ENCODE results near the gene PDXK.

The PDXK gene

DNA sequence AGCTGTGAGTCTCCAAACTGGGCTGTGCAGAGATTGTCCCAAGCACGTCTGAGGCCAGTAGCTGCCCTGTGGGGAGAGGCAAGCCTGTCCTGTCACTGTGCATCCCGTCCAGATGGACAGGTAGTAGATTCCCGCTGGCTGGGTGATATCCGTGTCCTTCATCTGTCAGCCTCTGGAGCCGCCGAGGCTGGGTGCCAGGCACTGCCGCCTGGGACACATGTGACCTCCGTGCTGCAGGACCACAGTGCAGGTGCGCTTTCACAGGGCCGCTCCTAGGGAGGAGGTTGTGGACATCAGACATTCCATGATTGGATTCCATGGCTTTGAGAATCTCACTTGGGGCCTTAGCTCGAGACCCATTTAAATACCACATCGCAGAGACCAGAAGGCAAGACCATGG is 4.7 kb downstream of the PDXK start:
- no peak for DNase-seq (ENCODE audit: low spot score)

DNA sequence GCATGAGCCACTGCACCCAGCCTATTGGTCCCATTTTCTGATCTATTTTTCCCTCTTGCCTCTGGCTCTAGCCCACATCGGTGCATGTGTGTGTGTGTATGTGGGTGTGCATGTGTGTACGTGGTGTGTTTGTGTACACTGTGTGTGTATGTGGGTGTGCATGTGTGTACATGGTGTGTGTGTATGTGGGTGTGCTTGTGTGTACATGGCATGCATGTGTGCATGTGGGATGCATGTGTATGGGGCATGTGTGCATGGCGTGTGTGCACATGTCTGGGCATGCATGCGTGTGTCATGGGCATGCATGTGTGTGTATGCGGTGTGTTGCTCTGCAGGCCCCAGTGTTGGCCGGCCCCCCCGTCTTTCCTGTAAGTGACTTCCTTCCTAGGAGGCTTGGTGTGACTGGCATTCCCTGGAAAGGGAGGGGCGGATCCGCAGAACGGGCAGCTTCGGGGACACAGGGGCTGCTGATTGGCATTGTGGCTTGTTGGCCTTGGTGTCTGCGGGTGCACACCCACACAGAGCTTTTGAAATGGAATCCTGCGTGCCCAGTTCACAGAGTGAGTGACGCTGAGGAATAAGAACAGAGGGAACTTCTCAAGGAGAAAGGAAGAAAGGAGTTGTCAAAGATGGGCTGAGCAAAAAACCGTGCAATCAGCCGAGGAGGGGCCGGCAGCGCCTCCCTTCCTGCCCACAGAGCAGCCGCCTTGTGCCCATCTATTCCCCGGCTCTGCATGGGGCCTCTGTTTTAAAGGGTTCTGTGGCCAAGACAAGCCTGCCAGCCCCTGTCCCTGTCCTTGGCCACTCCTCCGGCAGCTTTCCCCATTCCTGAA is 8.0 kb downstream of the PDXK start:
- DNase-seq (ENCODE audit: low spot score), result peak; percentile 14

DNA sequence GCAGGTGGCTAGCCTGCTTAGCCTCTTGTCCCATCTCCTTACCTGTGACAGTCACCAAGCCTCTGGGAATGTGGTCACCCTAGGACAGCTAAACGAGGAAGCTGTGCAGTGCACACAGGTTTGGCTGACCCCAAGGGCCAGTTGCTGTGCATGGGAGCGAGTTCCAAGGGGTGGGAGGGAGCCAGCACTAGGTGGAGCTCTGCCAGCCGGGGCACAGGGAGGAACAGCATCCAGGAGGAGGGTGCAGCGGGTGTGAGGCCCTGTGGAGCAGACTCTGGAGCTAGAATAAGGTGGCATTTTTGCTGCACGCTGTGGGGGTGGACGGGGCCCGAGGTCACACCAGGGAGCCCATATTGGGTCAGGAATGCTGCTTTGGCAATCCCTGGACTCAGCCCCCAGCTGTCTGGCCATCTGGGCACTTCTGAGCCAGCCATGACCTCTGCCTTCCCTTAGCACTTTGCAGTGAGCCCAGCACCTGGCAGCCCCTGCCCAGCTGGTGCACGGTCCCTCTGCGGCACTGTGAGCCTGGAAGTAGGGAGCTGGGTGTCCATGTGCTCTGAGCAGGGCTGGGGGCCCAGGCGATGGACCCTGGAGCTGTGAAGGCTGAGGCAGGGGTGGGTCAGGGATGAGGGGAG is 8.7 kb downstream of the PDXK start:
- no peak for DNase-seq (ENCODE audit: low spot score)

DNA sequence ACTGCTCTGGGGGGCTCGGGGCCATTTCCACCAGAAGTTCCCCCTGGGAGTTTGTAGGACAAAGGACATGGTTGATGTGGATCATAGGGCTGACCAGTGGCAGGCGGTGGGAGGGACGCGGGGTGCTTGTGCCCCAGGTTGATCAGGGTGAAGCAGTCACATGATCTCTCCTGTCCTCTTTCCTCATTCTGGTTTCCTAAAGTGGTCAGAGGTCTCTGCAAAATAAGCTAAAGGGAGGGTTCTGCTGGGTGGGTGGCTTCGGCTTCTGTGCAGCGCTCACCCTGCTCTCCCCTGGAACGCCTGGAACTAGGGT is 9.2 kb downstream of the PDXK start:
- DNase-seq (ENCODE audit: low spot score), result no peak

DNA sequence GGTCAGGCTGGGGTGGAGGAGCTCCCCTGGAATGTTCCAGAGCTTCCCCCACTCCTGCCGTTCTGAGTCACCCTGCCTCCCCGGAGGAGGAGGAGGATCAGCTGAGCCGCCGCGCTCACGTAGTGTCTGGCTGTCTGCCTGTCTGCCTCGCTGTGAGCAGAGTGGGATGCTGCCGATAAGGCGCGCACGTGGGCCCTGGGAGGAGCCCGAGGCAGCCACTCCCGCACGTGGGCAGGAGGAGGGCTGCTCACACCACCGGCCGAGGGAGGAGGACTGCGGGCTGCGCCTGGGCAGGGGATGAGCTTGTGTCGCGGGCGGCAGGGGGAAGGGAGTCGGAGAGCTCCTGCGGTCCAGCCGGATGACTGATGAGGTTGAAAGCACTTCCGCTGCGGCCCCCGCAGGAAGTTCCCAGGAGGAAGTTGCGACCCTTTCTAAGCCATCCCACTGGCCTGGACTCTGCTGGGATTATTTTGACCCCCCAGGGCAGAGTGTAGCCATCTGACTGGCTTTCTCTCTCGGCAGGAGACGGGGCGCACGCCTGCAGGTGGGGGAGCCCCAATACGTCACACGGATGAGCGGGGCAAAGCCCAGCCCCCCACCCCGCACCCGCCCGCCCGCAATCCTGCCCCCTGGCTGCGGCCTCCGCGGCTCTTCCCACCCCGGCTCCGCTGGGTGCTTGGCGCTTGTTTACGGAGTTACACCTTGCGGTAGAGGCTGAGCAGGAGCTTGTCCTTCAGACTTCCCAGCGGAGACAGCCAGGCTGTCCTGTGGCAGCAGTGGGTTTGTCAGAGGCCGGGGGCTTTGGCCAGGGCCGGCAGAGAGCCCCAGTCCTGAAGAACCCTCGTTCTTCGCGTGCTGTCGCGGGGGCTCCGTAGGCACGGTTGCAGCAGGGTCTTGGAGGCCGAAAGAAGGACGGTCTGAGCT is 9.8 kb downstream of the PDXK start:
- peak; percentile 85 for DNase-seq (ENCODE audit: low spot score)

DNA sequence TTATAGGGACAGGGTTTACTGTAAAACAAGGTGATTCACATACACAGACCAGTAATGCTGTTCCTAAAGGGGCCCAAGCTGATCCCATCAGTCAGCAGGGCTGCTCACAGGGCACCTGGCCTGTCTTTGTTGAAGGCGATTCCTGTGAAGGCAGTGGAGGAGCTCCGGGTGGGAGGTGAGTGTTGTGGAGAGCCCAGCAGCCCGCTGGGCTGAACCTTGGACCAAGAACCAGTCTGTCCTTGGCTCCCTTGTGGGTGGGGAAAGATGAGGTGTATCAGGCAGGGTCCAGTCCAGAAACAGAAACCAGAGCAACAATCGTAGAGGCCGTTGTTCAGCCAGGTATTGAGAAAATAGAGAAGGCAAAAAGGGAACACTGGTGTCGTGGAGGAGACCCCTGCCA is 12.5 kb downstream of the PDXK start:
- DNase-seq (ENCODE audit: low spot score), result no peak

DNA sequence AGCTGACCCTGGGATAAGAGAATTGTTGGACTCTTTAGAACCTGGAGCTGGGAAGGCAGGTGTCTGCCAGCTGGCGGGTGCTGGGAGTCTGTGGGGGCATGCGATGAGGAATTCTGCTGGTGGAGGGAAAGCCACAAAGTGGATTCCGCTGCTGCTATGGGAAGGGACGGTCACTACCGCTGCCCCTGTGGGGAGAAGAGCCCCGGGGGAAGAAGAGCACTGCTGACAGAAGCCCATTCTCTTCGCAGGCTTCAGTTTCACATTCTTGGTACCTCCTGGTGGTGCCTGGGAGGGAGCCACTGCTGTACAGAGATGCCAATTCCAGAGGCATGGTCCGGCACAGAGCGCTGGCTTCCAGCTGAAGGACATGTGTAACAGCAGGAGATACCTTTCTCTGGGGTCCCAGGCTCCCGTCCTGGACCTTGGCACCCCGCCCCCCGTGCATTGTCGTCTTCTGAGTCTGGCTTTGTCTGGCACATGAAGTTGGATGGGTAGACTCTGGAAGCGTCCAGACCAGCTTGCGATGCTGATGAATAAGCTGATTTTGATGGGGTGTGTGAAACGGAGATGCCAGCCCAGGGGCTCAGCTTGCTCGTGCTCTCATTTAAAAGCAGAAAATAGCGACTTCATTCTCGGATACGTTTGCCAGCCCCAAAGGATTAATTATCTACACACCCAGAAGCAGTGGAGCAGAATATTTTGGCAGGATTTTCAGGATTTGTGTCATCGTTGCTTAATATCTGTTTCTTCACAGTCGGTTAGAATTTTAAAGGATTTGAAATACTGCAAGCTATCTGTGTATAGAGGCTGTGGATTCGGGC is 13.2 kb downstream of the PDXK start:
- DNase-seq (ENCODE audit: low spot score), result no peak

DNA sequence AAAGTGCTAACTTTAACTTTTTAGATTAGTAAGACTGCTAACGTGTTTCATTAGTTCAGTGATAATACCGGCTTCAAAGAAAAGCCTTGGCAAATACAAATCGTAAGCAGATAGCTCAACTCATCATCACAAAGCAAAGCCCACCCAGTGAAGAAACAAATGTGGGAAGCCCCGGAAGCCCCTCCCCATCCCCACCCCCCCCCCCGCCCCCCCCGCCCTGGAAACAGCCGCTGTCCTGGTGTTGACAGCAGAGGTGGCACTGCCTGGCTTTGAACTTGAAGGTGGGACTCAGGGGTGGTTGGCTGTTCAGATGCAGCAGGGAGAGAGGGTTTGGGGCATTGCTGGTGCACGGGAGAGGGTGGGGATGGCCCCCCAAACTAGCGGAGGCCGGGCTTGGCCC is 14.1 kb downstream of the PDXK start:
- DNase-seq (ENCODE audit: low spot score), result no peak

DNA sequence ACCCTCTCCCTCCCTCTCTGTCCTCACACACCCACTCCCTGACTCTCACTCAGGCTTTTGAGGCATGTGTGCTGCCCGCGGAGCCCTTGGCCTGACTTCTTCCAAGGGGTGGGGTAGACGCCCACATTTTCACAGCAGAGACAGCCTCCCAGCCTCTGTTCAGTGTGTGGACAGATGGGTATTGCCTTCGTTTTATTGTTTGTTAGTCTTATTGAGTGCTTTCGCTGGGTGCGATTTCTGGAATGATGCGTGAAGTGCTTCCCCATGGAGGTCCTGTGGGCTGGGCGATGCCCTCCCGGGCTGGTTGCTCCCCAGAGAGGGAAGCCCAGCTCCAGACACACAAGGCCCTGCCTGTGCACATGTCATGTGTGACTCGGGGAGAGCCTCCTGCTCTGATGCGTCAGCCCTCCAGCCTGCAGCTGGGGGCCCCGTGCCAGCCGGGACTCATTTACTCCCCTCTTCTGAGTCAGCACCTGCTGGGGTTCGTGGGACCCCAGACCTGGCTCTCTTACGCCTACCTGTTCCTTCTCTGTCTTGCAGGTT is 14.7 kb downstream of the PDXK start:
- no peak for DNase-seq (ENCODE audit: low spot score)

DNA sequence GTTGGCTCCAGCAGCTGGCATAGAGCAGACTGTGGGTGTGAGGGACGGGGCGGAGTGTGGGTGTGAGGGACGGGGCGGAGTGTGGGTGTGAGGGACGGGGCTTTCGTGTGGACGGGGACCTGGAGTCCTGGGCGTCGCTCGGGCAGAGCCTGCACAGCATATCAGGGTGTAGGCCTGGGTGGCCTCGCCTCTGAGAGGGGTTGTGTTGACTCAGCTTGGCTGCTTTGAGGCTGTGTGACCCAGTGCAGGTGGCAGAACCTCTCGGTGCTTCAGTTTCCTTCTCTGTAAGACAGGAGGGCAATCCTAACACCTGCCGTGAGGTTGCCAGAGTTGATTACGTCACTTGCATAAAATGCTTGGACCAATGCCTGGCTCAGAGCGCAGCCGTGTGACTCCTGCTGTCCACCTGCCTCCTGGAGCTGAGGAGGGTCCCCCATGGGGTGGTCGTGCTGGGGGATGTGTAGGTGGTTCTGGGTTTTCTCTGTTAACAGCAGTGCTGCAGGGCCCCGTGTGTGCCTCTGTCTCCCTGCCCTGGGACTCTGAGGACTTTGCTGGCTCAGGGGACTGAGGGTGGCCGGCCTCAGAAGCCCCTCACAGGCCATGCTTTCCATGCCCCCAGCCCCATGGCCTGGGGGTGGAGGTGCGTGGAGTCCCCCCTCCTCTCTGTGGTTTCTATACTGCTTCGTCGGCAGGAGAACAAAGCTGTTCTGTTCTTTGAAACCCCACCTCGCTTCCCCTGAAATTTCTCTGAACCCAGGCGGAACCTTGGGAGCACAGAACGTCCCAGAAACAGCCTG is 15.4 kb downstream of the PDXK start:
- no peak for DNase-seq (ENCODE audit: low spot score)

DNA sequence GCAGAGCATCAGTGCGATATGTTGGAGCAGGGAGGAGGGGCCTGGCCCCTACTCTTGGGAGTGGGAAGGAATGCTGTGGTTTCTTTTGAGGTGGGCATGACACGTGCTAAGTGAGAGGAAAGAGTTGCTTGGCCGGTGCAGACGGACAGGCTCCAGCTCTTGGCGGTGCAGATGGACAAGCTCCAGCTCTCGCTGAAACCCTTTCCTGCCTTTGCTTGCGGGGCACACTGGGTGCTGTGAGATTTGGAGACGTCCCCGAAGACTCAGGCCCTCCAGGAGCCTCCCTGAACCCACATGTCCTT is 15.9 kb downstream of the PDXK start:
- DNase-seq (ENCODE audit: low spot score), result no peak

DNA sequence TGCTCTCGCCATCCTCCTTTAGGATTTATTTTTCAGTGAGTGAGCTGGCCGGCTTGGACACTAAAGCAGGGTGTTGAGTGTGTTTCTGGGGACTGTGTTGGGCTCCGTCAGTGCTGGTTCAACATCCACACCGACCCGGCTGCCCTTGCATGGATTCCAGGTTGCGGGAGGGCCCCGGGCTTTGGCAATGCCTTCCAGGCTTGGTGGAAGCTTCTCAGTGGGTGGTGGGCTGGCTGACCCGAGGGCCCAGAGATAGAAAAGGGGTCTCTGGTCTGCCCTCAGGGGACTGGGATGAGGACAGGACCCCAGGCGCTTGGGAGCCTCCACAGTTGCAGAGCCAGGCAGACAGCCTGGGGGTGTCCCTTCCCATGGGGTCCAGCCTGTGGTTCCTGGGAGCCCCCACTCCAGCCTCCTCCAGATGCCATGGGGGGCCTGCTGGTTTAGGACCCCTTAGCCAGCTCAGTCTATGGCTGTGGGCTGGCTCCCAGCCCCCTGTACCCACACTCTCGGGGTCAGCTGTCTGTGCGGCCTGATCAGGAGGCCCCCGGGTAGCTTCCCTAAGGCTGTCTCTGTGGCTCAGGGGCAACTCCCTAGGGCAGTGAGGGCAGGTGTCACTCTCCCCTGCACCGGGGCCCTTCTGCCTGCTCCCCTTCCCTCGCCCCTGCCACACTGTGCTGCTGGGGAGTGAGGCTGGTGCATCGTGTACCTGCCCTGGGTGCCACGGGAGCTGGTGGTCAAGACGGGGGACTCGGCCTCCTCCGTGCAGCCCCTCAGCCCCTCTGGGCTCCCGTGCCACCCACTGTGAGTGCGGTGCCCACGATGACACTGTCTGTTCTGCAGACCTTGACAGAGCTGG is 16.5 kb downstream of the PDXK start:
- DNase-seq (ENCODE audit: low spot score), result no peak

DNA sequence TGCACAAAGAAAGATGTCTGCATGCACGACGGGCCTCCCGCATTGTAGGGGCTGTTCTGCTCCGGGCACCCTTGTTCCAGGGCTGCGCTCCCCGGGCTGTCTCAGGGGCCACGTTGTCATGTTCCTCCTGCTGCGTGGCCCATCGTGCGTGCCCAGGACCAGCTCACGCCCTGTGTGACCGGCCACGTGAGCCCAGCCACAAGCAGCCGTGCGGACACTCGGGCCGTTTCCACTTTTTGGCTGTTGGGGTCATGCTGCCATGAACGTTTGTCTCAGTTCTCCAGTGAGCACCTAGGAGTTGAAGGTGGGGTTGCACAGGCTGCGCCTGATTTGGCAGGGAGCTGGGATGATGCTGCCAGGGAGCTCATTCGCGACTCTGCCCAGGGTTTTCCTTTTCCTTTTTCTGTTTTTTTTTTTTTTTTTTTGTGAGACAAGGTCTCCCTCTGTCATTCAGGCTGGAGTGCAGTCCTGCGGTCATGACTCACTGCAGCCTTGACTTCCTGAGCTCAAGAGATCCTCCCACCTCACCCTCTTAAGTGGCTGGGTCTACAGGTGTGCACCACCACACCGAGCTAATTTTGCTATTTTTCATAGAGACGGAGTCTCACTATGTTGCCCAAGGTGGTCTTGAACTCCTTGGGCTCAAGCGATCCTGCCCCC is 17.4 kb downstream of the PDXK start:
- DNase-seq (ENCODE audit: low spot score), result no peak

DNA sequence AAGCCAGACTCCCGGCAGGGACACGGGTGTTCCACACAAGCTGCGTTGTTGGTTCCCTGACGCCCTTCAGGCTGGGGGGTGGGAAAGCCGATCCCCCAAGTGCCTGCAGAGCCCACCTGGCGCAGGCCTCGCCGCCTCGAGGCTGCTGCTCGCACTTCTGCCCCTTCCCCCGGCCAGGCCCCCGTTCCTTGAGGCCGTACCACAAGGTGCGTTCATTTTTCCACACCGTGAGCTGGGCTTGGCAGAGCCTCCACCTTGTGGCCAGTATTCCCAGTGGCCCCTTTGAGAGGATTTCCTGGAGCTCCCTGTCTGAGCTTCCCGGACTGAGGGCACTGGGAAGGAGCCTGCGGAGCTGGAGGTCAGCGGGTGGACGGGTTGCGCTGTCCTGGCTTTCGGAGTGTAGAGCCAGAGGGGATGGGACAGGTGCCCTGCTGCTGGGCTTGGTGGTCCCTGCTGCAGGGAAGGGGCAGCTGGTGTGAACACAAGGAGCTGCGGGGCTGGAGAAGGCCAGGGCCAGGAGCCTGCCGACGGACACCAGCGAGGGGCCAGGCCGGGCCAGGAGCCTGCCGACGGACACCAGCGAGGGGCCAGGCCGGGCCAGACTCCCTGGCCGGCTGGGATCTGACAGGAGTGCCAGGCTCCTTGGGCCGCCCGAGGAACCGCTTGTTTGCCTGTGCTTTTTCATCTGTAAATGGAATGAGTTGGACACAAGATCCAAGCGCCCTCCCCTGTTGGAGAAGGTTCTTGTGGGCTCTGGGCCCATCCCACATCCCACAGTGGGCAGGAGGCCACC is 18.4 kb downstream of the PDXK start:
- no peak for DNase-seq (ENCODE audit: low spot score)

DNA sequence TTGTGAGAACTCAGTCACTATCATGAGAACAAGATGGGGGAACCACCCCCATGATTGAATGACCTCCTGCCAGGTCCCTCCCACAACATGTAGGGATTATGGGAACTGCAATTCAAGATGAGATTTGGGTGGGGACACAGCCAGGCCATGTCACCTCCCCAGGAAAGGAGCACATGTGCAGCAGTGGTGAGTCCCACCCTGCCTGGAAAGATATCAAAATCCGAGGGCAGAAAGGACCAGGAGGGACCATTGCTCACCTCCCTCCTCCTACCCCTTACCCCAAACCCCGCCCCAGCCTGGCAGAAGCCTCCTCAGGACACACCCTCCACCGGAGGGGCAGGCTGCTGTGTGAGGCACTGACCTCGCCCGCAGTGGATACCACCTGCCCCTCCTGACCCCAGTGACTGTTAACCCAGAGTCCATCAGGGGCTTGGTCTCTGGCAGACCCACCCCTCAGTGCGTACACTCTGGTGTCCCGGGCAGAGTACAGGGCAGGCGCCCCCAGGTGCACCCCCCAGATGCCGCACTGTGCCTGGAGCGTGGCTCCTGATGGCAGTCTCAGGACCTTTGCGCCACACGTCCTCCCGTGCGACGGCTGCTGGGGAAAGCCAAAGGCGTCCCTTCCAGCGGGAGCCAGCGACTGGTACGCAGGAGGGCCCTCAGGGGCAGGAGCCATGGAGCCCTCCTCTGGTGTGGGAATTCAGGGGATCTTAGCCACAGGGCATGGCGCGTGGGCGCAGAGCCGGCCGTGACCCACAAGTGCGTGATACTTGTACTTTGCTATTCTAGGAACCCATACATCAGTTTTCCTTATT is 20.9 kb downstream of the PDXK start:
- DNase-seq (ENCODE audit: low spot score), result no peak

DNA sequence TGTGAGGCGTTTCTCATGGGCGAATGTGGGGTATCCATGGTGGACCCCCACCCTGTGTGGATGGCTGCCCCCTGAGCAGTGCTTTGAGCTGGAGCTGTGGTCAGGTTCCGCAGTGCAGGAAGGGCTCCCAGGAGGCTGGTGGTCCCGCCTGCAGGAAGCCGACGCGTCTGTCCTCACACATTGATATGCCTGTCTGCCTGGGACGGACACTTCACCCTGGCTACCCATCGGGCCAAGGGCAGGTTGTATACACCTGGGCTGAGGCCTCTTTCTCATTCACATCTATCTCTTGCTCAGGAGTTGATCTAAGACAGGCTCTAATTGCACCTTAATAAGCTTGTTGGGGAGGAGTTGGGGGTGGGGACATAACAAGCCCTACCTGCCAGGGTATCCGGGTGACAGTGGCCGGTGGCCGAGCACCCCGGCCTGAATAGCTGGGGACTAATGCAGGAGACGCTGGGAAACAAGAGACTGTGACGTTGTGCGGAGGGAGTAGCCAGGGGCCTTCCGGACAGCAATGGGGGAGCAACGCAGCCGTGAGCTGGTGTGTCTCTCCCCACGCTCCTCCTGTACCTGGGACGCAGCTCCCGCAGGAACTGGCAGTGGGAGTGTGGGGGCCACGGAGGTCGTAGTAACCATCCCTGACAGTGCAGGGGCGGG is 21.7 kb downstream of the PDXK start:
- peak; percentile 67 for DNase-seq (ENCODE audit: low spot score)

DNA sequence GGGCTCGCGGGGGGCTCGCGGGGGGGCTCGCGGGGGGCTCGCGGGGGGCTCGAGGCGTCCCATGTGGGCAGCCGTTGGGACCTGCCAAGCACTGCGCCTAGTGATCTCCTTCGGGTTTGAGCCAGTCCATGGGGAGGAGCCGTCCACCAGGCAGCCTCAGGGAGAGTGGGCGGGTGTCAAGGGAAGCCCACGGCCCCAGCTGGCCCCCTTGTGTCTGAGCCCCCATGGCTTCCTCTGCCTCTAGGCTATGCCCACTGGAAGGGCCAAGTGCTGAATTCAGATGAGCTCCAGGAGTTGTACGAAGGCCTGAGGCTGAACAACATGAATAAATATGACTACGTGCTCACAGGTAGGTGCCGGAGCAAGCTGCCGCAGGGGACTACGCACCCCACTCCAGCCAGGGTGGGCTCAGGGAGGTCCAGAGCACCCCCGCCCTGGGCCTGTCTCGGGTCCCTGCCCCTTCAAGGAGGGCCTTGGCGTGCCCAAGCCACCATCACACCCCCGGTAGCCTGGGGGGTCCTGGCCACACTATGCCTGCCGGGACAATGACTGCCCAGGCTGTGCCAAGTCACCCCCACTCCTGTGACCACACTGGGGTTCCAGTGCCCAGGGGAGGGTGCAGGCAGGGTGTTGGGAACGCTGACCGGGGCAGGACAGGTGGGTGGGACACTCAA is 22.6 kb downstream of the PDXK start:
- DNase-seq (ENCODE audit: low spot score), result no peak
